Peyer's patch (tissue), 4 donors: ENCODE results near the gene MKNK1. TPM values are rescaled to one million over a fixed set of nuclear protein-coding genes. Genes with fewer than 3 reads are reported as not detected.

ENCODE experiments used
- DNase-seq, 3 donors: peaks; one replicate each; pipeline ENCODE4 v3.0.0-alpha.2; 2017 to 2019
- H3K27ac ChIP-seq, 4 donors: fragments of 200-600 bp; sonication (generic); one replicate each; pipeline ENCODE4 v1.5.1; 2016 to 2019
- H3K27me3 ChIP-seq, 2 donors: fragments of 200-600 bp; sonication (generic); one replicate each; pipeline ENCODE4 v1.5.1; 2019
- H3K36me3 ChIP-seq, 3 donors: fragments of 200-600 bp; sonication (generic); one replicate each; pipeline ENCODE4 v1.5.1; 2016 to 2019
- H3K4me1 ChIP-seq, 4 donors: fragments of 200-600 bp; sonication (generic); one replicate each; pipeline ENCODE4 v1.5.1; 2016 to 2019
- H3K4me3 ChIP-seq, 4 donors: fragments of 200-600 bp; sonication (generic); 1 replicate in 3 of 4; 2 replicates in 1 of 4; pipeline ENCODE4 v1.5.1; 2016 to 2019; ENCODE audit warnings: mild to moderate bottlenecking in 1 of 4
- H3K9me3 ChIP-seq, 4 donors: fragments of 200-600 bp; sonication (generic); one replicate each; pipeline ENCODE4 v1.5.1; 2016 to 2019; ENCODE audit warnings: mild to moderate bottlenecking in 1 of 4
- CTCF ChIP-seq, 6 experiments: fragments of 450-650 bp in 4 of 6; fragments of 200-600 bp in 2 of 6; sonication (generic) in 1 of 6; IDR thresholded peaks; one replicate each; pipeline ENCODE4 v1.5.1; 2017 to 2019; ENCODE audit warnings: antibody characterized with exemption in 6 of 6, mild to moderate bottlenecking in 3 of 6, moderate library complexity in 1 of 6
- POLR2A ChIP-seq, 2 donors: fragments of 450-650 bp; IDR thresholded peaks; one replicate each; pipeline ENCODE4 v1.5.1; 2017; ENCODE audit warnings: antibody characterized with exemption in 2 of 2, mild to moderate bottlenecking in 2 of 2, moderate library complexity in 2 of 2
- total RNA-seq, 4 donors: library from RNA; depleted of rRNA; stranded (reverse); fragments of >200 nt; gene quantifications; one replicate each; pipeline ENCODE4 v1.1.0, GENCODE V29; 2016

The MKNK1 gene
- total RNA-seq, 4 donors from 2014 or later: 51.3 to 134 (median 94.2) TPM

GRCh38 chr1:46596846-46597245 is 7.2 kb downstream of the MKNK1 start:
- no peaks in the 10 kb centered on the region for H3K27me3 ChIP-seq
- no peaks in the 10 kb centered on the region for H3K9me3 ChIP-seq
- no peak for DNase-seq
- H3K27ac ChIP-seq: no peak overlapping the region
- peaks cover 0 to 8% (median 2%) of the 10 kb centered on the region in 4 donors for H3K4me1 ChIP-seq
- no peak for TF ChIP-seq CTCF (IDR thresholded peaks at IDR 0.05)
- H3K4me3 ChIP-seq: no peak overlapping the region
- H3K36me3 ChIP-seq: peaks cover 0 to 21% (median 0%) of the 10 kb centered on the region in 3 donors

- TF ChIP-seq POLR2A (IDR thresholded peaks at IDR 0.05) (no peak), CTCF (IDR thresholded peaks at IDR 0.05) (no peak)
These were observed 8.0 kb downstream of the MKNK1 start for GRCh38 chr1:46596036-46596435.

GRCh38 chr1:46595127-46595526 is 8.9 kb downstream of the MKNK1 start:
- H3K36me3 ChIP-seq: peaks cover 0 to 39% (median 0%) of the 10 kb centered on the region in 3 donors
- H3K4me1 ChIP-seq: peaks cover 0 to 8% (median 2%) of the 10 kb centered on the region in 4 donors
- H3K27me3 ChIP-seq: no peaks in the 10 kb centered on the region
- TF ChIP-seq POLR2A (IDR thresholded peaks at IDR 0.05): no peak
- TF ChIP-seq CTCF (IDR thresholded peaks at IDR 0.05): no peak
- no peak overlapping the region for H3K4me3 ChIP-seq
- H3K9me3 ChIP-seq: no peaks in the 10 kb centered on the region
- peak in 1 of 3 donors; percentile 70 for DNase-seq
- peak overlapping the region in 2 of 4 donors; percentile 13 to 32 for H3K27ac ChIP-seq

More at GRCh38 chr1:46596036-46596435, 8.0 kb downstream of the MKNK1 start:
- peaks cover 0 to 29% (median 0%) of the 10 kb centered on the region in 3 donors for H3K36me3 ChIP-seq
- no peak for DNase-seq
- H3K4me3 ChIP-seq: no peak overlapping the region
- peak overlapping the region in 1 of 4 donors; percentile 13 for H3K27ac ChIP-seq
- H3K4me1 ChIP-seq: peaks cover 0 to 8% (median 2%) of the 10 kb centered on the region in 4 donors
- H3K27me3 ChIP-seq: no peaks in the 10 kb centered on the region
- H3K9me3 ChIP-seq: no peaks in the 10 kb centered on the region

- Histone ChIP-seq H3K36me3 (peaks cover 0 to 48% (median 0%) of the 10 kb centered on the region in 3 donors), H3K27me3 (no peaks in the 10 kb centered on the region), H3K4me3 (no peak overlapping the region), H3K27ac (peak overlapping the region in 2 of 4 donors; percentile 32 to 47), H3K9me3 (no peaks in the 10 kb centered on the region), H3K4me1 (peaks cover 0 to 8% (median 2%) of the 10 kb centered on the region in 4 donors)
- DNase-seq: no peak
- TF ChIP-seq CTCF (IDR thresholded peaks at IDR 0.05) (no peak), POLR2A (IDR thresholded peaks at IDR 0.05) (no peak)
These were observed 10.0 kb downstream of the MKNK1 start for GRCh38 chr1:46594063-46594462.

- Histone ChIP-seq H3K27ac (no peak overlapping the region), H3K4me3 (no peak overlapping the region), H3K36me3 (peaks cover 0 to 52% (median 0%) of the 10 kb centered on the region in 3 donors), H3K4me1 (peaks cover 0 to 8% (median 2%) of the 10 kb centered on the region in 4 donors), H3K27me3 (no peaks in the 10 kb centered on the region), H3K9me3 (no peaks in the 10 kb centered on the region)
- no peak for DNase-seq
- TF ChIP-seq CTCF (IDR thresholded peaks at IDR 0.05): no peak
These were observed 11.2 kb downstream of the MKNK1 start for GRCh38 chr1:46592823-46593222.

- Histone ChIP-seq H3K4me1 (no peaks in the 10 kb centered on the region), H3K27ac (no peak overlapping the region), H3K4me3 (no peak overlapping the region), H3K36me3 (peaks cover 0 to 64% (median 0%) of the 10 kb centered on the region in 3 donors), H3K27me3 (no peaks in the 10 kb centered on the region), H3K9me3 (no peaks in the 10 kb centered on the region)
- TF ChIP-seq POLR2A (IDR thresholded peaks at IDR 0.05) (no peak), CTCF (IDR thresholded peaks at IDR 0.05) (no peak)
- DNase-seq: no peak
These were observed 14.5 kb downstream of the MKNK1 start for GRCh38 chr1:46589529-46589928.
